Activated naive CD8-positive, alpha-beta T cell treated with anti-CD3 and anti-CD28 coated beads, Interleukin-2, amount 50 U/mL, for 24 hours (primary cell): ENCODE results near the gene CALML3.

Experiments
- ATAC-seq: fragments of 150-1000 bp; cut with Tn5 transposase; one replicate; pipeline ENCODE4 v1.10.0; 2021
- DNase-seq: peaks from one replicate; pipeline ENCODE4 v3.0.0; 2021
- H3K27ac Mint-ChIP-seq: one replicate; pipeline ENCODE4 v1.8.0; 2021; ENCODE audit warnings: mild to moderate bottlenecking, mixed read lengths
- H3K27me3 Mint-ChIP-seq: one replicate; pipeline ENCODE4 v1.8.0; 2021; ENCODE audit warnings: mixed read lengths
- H3K36me3 Mint-ChIP-seq: one replicate; pipeline ENCODE4 v1.8.0; 2021; ENCODE audit warnings: low read depth, mixed read lengths
- H3K4me1 Mint-ChIP-seq: one replicate; pipeline ENCODE4 v1.8.0; 2021; ENCODE audit warnings: mixed read lengths
- H3K4me3 Mint-ChIP-seq: one replicate; pipeline ENCODE4 v1.8.0; 2021; ENCODE audit warnings: mild to moderate bottlenecking, moderate library complexity, mixed read lengths
- H3K9me3 Mint-ChIP-seq: one replicate; pipeline ENCODE4 v1.8.0; 2021; ENCODE audit warnings: mixed read lengths

CALML3 gene

DNA sequence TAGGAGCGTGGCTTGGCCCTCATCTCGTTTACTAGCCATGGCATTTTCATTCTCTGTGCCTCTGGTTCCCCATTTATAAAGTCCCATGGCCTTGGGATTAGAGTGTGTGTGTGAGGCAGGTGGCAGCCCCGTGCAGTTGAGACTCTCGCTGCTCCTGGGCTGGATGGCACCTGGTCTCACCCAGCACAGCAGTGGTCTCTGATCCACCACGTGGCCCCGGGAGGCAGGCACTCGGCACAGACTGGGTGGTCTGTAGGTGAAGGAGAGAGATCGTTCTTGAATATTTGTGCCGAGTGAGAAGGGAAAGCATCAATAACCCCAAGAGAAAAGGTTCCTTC lies 50.4 kb downstream of the CALML3 start:
- ATAC-seq, result no peak
- Mint-ChIP-seq H3K9me3 (no peaks in the 10 kb centered on the region), H3K27me3 (peaks cover 2% of the 10 kb centered on the region), H3K4me1 (peaks cover 2% of the 10 kb centered on the region), H3K36me3 (no peaks in the 10 kb centered on the region), H3K4me3 (no peak overlapping the region), H3K27ac (no peak overlapping the region)
- DNase-seq, result no peak

DNA sequence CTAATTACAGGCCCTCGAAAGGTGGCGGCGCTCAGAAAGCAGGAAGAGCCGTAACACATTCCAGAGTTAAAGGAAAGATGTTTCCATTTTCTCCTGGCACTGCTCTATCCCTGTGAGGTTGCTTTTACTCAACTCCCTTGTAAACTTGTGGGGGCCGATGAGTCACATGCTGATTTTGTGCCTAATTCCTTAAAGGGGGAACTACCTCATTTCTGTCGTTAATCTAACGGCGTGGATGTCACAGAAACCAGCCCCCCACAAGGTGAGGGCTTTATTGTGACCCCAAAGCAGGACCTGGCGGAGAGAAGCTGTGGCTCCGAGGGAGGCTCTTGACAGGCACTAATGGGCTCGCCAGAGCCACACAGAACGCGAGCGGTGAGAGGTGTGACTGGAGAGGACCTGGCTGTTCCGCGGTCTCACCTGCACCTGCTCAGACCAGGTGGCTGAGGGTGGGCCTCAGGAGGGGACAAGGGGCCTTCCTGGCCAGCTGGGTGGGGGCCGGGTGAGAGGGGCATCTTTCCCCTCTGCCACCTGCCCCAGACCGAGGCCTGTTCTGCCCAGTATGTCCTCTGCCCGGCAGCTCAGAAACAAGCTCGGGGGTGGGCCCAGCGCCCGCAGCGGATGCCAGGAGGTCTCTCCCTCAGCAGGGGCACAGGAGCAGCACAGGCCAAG lies 50.9 kb downstream of the CALML3 start:
- Mint-ChIP-seq H3K4me3 (no peak overlapping the region), H3K9me3 (no peaks in the 10 kb centered on the region), H3K36me3 (no peaks in the 10 kb centered on the region), H3K4me1 (peaks cover 4% of the 10 kb centered on the region), H3K27ac (no peak overlapping the region), H3K27me3 (peaks cover 2% of the 10 kb centered on the region)
- ATAC-seq (no peak), DNase-seq (no peak)

GRCh38 chr10:5576154-5576748 lies 51.5 kb downstream of the CALML3 start:
- Mint-ChIP-seq H3K27me3 (peaks cover 2% of the 10 kb centered on the region), H3K4me1 (peaks cover 4% of the 10 kb centered on the region), H3K4me3 (no peak overlapping the region), H3K27ac (no peak overlapping the region), H3K36me3 (no peaks in the 10 kb centered on the region), H3K9me3 (no peaks in the 10 kb centered on the region)
- ATAC-seq, result peak; percentile 29
- DNase-seq, result no peak
